Measurements from ENCODE around the gene SNTB2.

SNTB2 gene

DNA sequence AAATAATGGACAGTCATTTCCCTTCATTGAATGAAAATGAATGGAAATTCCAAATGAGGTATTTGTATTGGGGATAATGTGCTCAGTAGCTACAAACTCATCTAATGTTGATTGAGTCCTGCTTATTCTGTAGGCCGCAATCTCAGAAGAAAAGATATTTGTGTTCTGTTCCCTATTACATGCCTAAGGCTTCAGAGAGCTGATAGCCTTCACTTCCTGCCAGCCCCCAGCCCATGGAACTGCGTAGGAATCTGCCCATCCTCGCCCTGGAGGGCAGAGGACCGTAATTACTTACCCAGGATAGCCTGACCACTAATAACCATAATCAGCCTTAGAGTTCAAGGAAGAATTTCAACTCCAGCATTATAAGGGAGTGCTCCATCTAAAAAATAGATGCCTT is 17.9 kb upstream of the SNTB2 start:
- no peak overlapping the region for H3K4me3 ChIP-seq (replicated peaks; ENCODE audit: low read depth, low read length)
- TF ChIP-seq, protein P1, sequence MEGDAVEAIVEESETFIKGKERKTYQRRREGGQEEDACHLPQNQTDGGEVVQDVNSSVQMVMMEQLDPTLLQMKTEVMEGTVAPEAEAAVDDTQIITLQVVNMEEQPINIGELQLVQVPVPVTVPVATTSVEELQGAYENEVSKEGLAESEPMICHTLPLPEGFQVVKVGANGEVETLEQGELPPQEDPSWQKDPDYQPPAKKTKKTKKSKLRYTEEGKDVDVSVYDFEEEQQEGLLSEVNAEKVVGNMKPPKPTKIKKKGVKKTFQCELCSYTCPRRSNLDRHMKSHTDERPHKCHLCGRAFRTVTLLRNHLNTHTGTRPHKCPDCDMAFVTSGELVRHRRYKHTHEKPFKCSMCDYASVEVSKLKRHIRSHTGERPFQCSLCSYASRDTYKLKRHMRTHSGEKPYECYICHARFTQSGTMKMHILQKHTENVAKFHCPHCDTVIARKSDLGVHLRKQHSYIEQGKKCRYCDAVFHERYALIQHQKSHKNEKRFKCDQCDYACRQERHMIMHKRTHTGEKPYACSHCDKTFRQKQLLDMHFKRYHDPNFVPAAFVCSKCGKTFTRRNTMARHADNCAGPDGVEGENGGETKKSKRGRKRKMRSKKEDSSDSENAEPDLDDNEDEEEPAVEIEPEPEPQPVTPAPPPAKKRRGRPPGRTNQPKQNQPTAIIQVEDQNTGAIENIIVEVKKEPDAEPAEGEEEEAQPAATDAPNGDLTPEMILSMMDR (IDR thresholded peaks at IDR 0.05; ENCODE audit: low read depth, low read length, missing control alignments), result no peak
- DNase-seq (ENCODE audit: extremely low read depth, low read depth), result no peak

DNA sequence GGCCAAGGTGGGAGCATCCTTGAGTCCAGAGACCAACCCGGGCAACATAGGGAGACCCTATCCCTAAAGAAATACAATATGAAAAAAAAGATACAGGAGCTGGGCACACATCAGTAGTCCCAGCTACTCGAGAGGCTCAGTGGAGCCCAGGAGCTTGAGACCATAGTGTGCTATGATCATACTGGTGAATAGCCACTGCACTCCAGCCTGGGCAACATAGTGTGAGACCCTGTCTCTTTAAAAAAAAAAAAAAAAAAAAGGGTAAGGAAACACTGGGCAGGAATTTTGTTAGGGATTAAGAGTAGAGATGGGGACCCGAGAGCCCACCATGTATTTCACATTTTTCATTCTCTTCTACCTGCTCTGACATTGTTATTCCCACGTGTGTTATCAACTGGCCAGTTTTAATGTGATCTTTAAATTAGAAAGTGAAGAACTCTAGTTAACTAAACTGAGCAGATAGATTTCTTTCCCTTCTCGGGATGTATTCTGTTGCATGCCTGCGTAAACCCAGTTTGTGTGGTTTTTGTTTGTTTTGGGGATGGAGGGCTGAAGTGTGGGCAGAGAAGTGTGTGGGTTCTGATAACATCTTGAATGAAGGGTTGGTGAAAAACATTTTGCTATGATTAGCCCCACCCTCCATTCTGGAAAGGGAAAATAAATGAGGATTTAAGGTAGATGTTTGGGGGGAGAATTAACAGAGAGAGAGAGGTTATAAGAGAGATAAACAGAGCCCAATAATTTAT is 17.2 kb upstream of the SNTB2 start:
- no peak overlapping the region for H3K4me3 ChIP-seq (replicated peaks; ENCODE audit: low read depth, low read length)
- no peak for DNase-seq (ENCODE audit: extremely low read depth, low read depth)
- TF ChIP-seq, protein P1 (IDR thresholded peaks at IDR 0.05; ENCODE audit: low read depth, low read length, missing control alignments), result no peak

DNA sequence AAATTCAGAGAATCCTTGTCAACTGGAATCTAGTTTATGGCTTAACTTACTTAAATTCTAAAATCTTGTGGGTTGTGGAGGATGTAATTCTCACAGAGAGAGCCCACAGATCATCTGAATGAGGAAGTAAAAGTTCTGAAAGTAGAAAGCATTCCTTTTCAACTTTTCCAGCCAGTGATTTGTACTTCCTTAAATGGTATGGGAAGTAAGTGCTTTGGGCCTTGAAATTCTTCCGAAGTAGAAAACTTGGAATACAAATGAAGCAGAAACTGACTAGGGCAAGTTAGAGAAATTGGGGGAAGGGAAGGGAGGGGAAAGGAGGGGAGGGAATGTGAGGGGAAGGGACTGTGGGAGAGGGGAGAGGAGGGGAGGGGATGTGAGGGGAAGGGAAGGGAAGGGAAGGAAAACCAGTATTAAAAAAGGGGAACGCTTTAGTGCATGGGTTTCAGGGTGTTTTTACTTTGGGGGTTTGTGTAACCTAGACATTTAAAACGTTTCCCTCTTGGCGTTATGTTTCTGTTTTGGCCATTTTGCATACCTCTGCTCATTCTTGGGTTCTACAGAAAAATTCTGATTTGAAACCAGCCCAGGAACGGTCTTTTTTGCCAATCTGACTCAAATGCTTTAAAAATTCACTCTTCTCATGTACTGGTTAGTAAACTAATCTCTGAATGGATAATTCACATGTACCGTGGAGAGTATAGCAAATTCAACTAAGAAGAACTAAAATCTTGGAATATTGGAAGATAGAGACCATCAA is 15.5 kb upstream of the SNTB2 start:
- no peak for DNase-seq (ENCODE audit: extremely low read depth, low read depth)
- TF ChIP-seq, protein P1 (IDR thresholded peaks at IDR 0.05; ENCODE audit: low read depth, low read length, missing control alignments), result no peak
- no peak overlapping the region for H3K4me3 ChIP-seq (replicated peaks; ENCODE audit: low read depth, low read length)

DNA sequence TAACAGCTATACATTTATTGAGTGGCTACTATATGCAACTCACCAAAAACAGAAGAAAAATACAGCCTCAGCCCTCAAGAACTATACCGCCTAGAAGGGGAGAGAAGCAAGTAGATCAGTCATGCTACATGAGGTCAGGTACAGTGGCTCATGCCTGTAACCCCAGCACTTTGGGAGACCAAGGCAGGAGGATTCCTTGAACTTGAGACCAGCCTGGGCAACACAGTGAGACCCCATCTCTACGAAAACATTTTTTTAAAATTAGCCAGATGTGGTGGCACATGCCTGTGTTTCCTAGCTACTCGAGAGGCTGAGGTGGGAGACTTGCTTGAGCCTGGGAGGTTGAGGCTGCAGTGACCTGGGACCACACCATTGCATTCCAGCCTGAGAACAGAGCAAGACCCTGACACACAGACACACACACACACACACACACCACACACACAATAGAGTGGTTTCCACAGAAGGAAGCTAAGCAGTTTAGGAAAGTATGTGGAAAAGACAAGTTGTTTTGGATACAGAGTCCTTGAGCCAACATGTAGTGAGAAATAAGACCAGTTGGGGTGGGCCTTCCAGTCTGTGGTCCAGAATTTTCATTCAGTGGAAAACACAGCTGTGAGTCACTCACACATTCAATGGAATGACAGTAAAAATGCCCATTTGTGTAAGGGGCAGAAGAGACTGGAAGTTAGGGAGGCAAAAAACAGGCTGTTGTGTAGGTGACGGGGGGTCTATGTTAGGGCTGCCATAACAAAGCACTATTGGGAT is 10.7 kb upstream of the SNTB2 start:
- H3K4me3 ChIP-seq (replicated peaks; ENCODE audit: low read depth, low read length), result no peak overlapping the region
- DNase-seq (ENCODE audit: extremely low read depth, low read depth), result no peak
- TF ChIP-seq, protein P1 (IDR thresholded peaks at IDR 0.05; ENCODE audit: low read depth, low read length, missing control alignments), result no peak

DNA sequence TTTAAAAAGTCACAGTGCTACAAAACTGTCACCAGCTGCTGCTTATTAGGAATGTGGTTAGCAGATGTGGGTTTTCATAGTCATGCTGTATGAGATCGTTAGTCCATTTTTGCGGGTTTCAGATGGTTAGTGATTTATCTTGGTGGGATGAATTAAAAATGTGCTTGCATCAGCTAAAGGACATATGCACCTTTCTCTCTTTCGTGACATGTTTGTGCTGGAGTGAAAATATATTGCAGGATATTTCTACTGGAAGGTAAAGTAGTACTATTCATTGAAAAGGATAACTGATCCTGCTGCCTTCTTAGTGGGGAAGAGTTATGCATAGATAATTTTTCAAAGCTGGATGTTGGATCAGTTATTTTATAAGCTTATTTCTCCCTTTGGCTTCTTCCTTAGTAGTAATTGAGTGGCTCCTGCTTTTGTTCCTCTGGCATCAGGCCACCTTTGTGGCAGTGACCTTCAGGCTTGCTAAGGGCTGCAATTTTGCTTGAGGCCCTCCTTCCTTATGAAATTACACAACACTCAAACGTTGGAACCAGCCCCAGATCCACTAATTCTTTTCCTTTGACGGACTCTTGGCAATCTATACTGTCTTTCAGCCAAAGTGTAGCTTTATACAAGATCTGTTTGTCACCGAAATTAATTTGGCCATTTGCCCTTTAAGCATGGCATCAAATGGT is 7.5 kb upstream of the SNTB2 start:
- H3K4me3 ChIP-seq (replicated peaks; ENCODE audit: low read depth, low read length), result no peak overlapping the region
- TF ChIP-seq, protein P1 (IDR thresholded peaks at IDR 0.05; ENCODE audit: low read depth, low read length, missing control alignments), result no peak
- DNase-seq (ENCODE audit: extremely low read depth, low read depth), result peak; percentile 89

DNA sequence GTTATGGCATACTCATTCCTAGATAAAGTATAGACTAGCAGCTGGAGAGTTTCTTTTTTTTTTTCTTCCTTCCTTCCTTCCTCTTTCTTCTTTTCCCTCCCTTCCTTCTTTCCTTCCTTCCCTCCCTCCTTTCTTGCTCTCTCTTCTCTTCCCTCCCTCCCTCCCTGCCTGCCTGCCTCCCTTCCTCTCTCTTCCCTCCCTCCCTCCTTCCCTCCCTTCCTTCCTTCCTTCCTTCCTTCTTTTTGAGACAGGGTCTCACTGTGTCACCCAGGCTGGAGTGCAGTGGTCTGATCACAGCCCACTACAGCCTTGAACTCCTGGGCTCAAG is 7.0 kb upstream of the SNTB2 start:
- TF ChIP-seq, protein P1 (IDR thresholded peaks at IDR 0.05; ENCODE audit: low read depth, low read length, missing control alignments), result no peak
- no peak overlapping the region for H3K4me3 ChIP-seq (replicated peaks; ENCODE audit: low read depth, low read length)
- DNase-seq (ENCODE audit: extremely low read depth, low read depth), result no peak

All from HFF-Myc (cell line).